PFSK-1 (cell line): ENCODE results near the gene AFF2.

ENCODE experiments used
- FOXP2 ChIP-seq: optimal IDR thresholded peaks from 2 replicates; pipeline ENCODE3; 2011; ENCODE audit warnings: borderline replicate concordance, control low read depth, inconsistent platforms; ENCODE audit not compliant: insufficient read depth; ENCODE audit errors: extremely low read length, extremely low read depth
- POLR2AphosphoS5 ChIP-seq: IDR thresholded peaks from 2 replicates; pipeline ENCODE4 v1.6.1; 2012; ENCODE audit warnings: low read depth, mild to moderate bottlenecking, control low read depth, low read length, moderate library complexity
- REST ChIP-seq, 2 experiments: IDR thresholded peaks; 2 replicates each; pipeline versions ENCODE4 v1.6.1 to v1.8.0; 2011 to 2012; ENCODE audit warnings: low read depth in 2 of 2, low read length in 2 of 2, control low read depth in 1 of 2, inconsistent platforms in 1 of 2, mild to moderate bottlenecking in 1 of 2, moderate library complexity in 1 of 2; ENCODE audit not compliant: insufficient read depth in 1 of 2
- SIN3A ChIP-seq: IDR thresholded peaks from 2 replicates; pipeline ENCODE4 v1.6.1; 2012; ENCODE audit warnings: mild to moderate bottlenecking, low read length, moderate library complexity, borderline replicate concordance; ENCODE audit not compliant: insufficient read depth
- TAF1 ChIP-seq: IDR thresholded peaks from 2 replicates; pipeline ENCODE4 v1.6.1; 2012; ENCODE audit warnings: low read length, control low read depth, borderline replicate concordance; ENCODE audit not compliant: insufficient read depth

The AFF2 gene

GRCh38 chrX:148872161-148872535 lies 371.7 kb downstream of the AFF2 start:
- TF ChIP-seq REST (IDR thresholded peaks at IDR 0.05; ENCODE audit: insufficient read depth in 1 of 2, low read depth in 2 of 2, low read length in 2 of 2), result no peak
- no peak for TF ChIP-seq SIN3A
- TF ChIP-seq POLR2AphosphoS5, result no peak
- TF ChIP-seq FOXP2, result no peak
- TF ChIP-seq TAF1, result no peak

- TF ChIP-seq FOXP2 (no peak), REST (IDR thresholded peaks at IDR 0.05; ENCODE audit: insufficient read depth in 1 of 2, low read depth in 2 of 2, low read length in 2 of 2) (no peak), POLR2AphosphoS5 (no peak), TAF1 (no peak), SIN3A (no peak)
Measured at GRCh38 chrX:148872881-148873280, 372.5 kb downstream of the AFF2 start.

- TF ChIP-seq FOXP2, result no peak
- TF ChIP-seq POLR2AphosphoS5, result no peak
- TF ChIP-seq REST (IDR thresholded peaks at IDR 0.05; ENCODE audit: insufficient read depth in 1 of 2, low read depth in 2 of 2, low read length in 2 of 2), result no peak
- no peak for TF ChIP-seq TAF1
- TF ChIP-seq SIN3A, result no peak
Measured at GRCh38 chrX:148874636-148875246, 374.3 kb downstream of the AFF2 start.

GRCh38 chrX:148878371-148878770 lies 378.0 kb downstream of the AFF2 start:
- TF ChIP-seq TAF1 (no peak), SIN3A (no peak), POLR2AphosphoS5 (no peak), REST (IDR thresholded peaks at IDR 0.05; ENCODE audit: insufficient read depth in 1 of 2, low read depth in 2 of 2, low read length in 2 of 2) (no peak), FOXP2 (no peak)

GRCh38 chrX:148885203-148885602 lies 384.8 kb downstream of the AFF2 start:
- TF ChIP-seq TAF1, result no peak
- no peak for TF ChIP-seq SIN3A
- TF ChIP-seq POLR2AphosphoS5, result no peak
- TF ChIP-seq REST (IDR thresholded peaks at IDR 0.05; ENCODE audit: insufficient read depth in 1 of 2, low read depth in 2 of 2, low read length in 2 of 2), result no peak
- no peak for TF ChIP-seq FOXP2
